IMR-90 (cell line): ENCODE data around the gene CPAMD8. TPM values are rescaled to one million over a fixed set of nuclear protein-coding genes. Genes with fewer than 3 reads are reported as not detected.

Experiments
- ATAC-seq: fragments of 200-7000 bp; cut with Tn5 transposase; 2 replicates; pipeline ENCODE4 v1.9.1; 2020; ENCODE audit warnings: low read depth, mild to moderate bottlenecking, moderate library complexity
- BruUV-seq: library from RNA; stranded (reverse); fragments of 400-500 nt; replicated peaks from 2 replicates; lab custom pipeline; 2021; lab: Mats Ljungman, UMichigan
- CTCF ChIA-PET: fragments of 300-600 bp; formaldehyde crosslinking; extraction: SDS; loops from one replicate; lab custom pipeline; 2021; ENCODE audit warnings: antibody characterized with exemption; lab: Yijun Ruan, JAX
- POLR2A ChIA-PET: fragments of 300-600 bp; sonication (Branson Sonifier 250); formaldehyde crosslinking; loops from one replicate; lab custom pipeline; 2022; ENCODE audit warnings: antibody characterized with exemption; ENCODE audit not compliant: unreplicated experiment; lab: Charles Lee
- DNase-seq: peaks from one replicate; pipeline ENCODE4 v3.0.0; 2013
- H2AFZ ChIP-seq: replicated peaks from 2 replicates; pipeline ENCODE3; 2013; ENCODE audit warnings: low read length, mild to moderate bottlenecking; ENCODE audit not compliant: poor library complexity
- H2AK5ac ChIP-seq: 2 replicates; pipeline ENCODE4 v1.6.1; 2013; ENCODE audit warnings: low read depth, low read length, inconsistent platforms
- H2AK9ac ChIP-seq: replicated peaks from 2 replicates; pipeline ENCODE3; 2013; ENCODE audit warnings: mild to moderate bottlenecking, low read depth, low read length, moderate library complexity; ENCODE audit not compliant: poor library complexity
- H2BK120ac ChIP-seq: 2 replicates; pipeline ENCODE4 v1.6.1; 2013; ENCODE audit warnings: low read depth, low read length, inconsistent platforms
- H2BK15ac ChIP-seq: 3 replicates; pipeline ENCODE4 v1.6.1; 2013; ENCODE audit warnings: low read depth, low read length, inconsistent platforms
- H2BK20ac ChIP-seq: 2 replicates; pipeline ENCODE4 v1.6.1; 2013; ENCODE audit warnings: low read depth, mild to moderate bottlenecking, inconsistent platforms, low read length, moderate library complexity
- H2BK5ac ChIP-seq: 2 replicates; pipeline ENCODE4 v1.6.1; 2013; ENCODE audit warnings: mild to moderate bottlenecking, low read depth, low read length, inconsistent platforms; ENCODE audit not compliant: poor library complexity, severe bottlenecking
- H3K14ac ChIP-seq: replicated peaks from 2 replicates; pipeline ENCODE4 v1.6.1; 2013; ENCODE audit warnings: low read depth, low read length, inconsistent platforms
- H3K18ac ChIP-seq: 2 replicates; pipeline ENCODE4 v1.6.1; 2013; ENCODE audit warnings: low read depth, low read length, control low read depth
- H3K23ac ChIP-seq: 2 replicates; pipeline ENCODE4 v1.6.1; 2013; ENCODE audit warnings: low read depth, low read length, inconsistent platforms
- H3K27ac ChIP-seq: 2 replicates; pipeline ENCODE4 v1.5.1; 2013; ENCODE audit warnings: mild to moderate bottlenecking, control low read depth, low read length; ENCODE audit not compliant: insufficient read depth
- H3K27me3 ChIP-seq: 2 replicates; pipeline ENCODE4 v1.6.1; 2013; ENCODE audit warnings: low read length; ENCODE audit not compliant: control insufficient read depth, insufficient read depth
- H3K36me3 ChIP-seq: 2 replicates; pipeline ENCODE4 v1.6.1; 2013; ENCODE audit warnings: low read length, mixed read lengths; ENCODE audit not compliant: control insufficient read depth, insufficient read depth
- H3K4ac ChIP-seq: 2 replicates; pipeline ENCODE4 v1.6.1; 2013; ENCODE audit warnings: low read depth, low read length, inconsistent platforms
- H3K4me1 ChIP-seq: 2 replicates; pipeline ENCODE4 v1.6.1; 2013; ENCODE audit warnings: low read length, mixed read lengths; ENCODE audit not compliant: control insufficient read depth, insufficient read depth
- H3K4me2 ChIP-seq: 2 replicates; pipeline ENCODE4 v1.6.1; 2013; ENCODE audit warnings: low read depth, mild to moderate bottlenecking, control low read depth, low read length, moderate library complexity
- H3K4me3 ChIP-seq: 2 replicates; pipeline ENCODE4 v1.5.1; 2013; ENCODE audit warnings: low read depth, mild to moderate bottlenecking, control low read depth, low read length, moderate library complexity; ENCODE audit not compliant: insufficient read depth
- H3K56ac ChIP-seq: 2 replicates; pipeline ENCODE4 v1.6.1; 2013; ENCODE audit warnings: low read length, inconsistent platforms; ENCODE audit not compliant: insufficient read depth; ENCODE audit errors: extremely low read depth
- H3K79me1 ChIP-seq, 2 experiments: 2 replicates each; pipeline ENCODE4 v1.6.1; 2013; ENCODE audit warnings: low read length in 2 of 2, inconsistent platforms in 1 of 2, low read depth in 1 of 2
- H3K9ac ChIP-seq: 2 replicates; pipeline ENCODE4 v1.6.1; 2013; ENCODE audit warnings: low read depth, low read length, control low read depth
- H3K9me1 ChIP-seq: 2 replicates; pipeline ENCODE4 v1.6.1; 2013; ENCODE audit warnings: low read length, inconsistent platforms; ENCODE audit not compliant: insufficient read depth
- H3K9me3 ChIP-seq: 2 replicates; pipeline ENCODE4 v1.6.1; 2013; ENCODE audit warnings: low read length; ENCODE audit not compliant: control insufficient read depth, insufficient read depth
- H4K20me1 ChIP-seq: 2 replicates; pipeline ENCODE4 v1.6.1; 2013; ENCODE audit warnings: low read length, inconsistent platforms; ENCODE audit not compliant: insufficient read depth
- H4K5ac ChIP-seq: 2 replicates; pipeline ENCODE4 v1.6.1; 2013; ENCODE audit warnings: mild to moderate bottlenecking, low read depth, low read length, control low read depth
- H4K8ac ChIP-seq, 2 experiments: 2 replicates each; pipeline ENCODE4 v1.6.1; 2013; ENCODE audit warnings: low read depth in 2 of 2, low read length in 2 of 2, control low read depth in 1 of 2, inconsistent platforms in 1 of 2
- H4K91ac ChIP-seq: 2 replicates; pipeline ENCODE4 v1.6.1; 2013; ENCODE audit warnings: low read depth, low read length, inconsistent platforms; ENCODE audit not compliant: insufficient read depth
- BHLHE40 ChIP-seq: fragments of 150-350 bp; IDR thresholded peaks from 2 replicates; pipeline ENCODE4 v1.6.1; 2016; ENCODE audit warnings: mild to moderate bottlenecking, low read depth, low read length
- MXI1 ChIP-seq: IDR thresholded peaks from 2 replicates; pipeline ENCODE4 v1.6.1; 2012; ENCODE audit warnings: low read depth, mild to moderate bottlenecking, low read length, moderate library complexity, borderline replicate concordance
- WGBS, 2 experiments: methylation state at CpG; one replicate each; pipeline versions ENCODE4 v1.1.5 to v1.1.7; 2013; ENCODE audit warnings: missing lambda C conversion rate in 2 of 2; ENCODE audit not compliant: insufficient read length in 1 of 2; ENCODE audit errors: extremely low coverage in 2 of 2; 5-methylcytosine and 5-hydroxymethylcytosine counted together
- dilution Hi-C: fragments of 300-500 bp; cut with HindIII; formaldehyde crosslinking; loops from one replicate; pipeline ENCODE4 v1.14.3; 2018; ENCODE audit warnings: low sequenced_read_pairs; ENCODE audit not compliant: unreplicated experiment
- in situ Hi-C: fragments of 300-500 bp; cut with MboI; formaldehyde crosslinking; loops from 3 replicates; pipeline ENCODE4 v1.14.3; 2019; ENCODE audit warnings: low sequenced_read_pairs, inconsistent platforms, mixed read lengths
- intact Hi-C: fragments of 100-400 bp; cut with micrococcal nuclease; formaldehyde crosslinking; loops from 2 replicates; pipeline ENCODE4 v1.10.0; 2022
- polyA plus RNA-seq, 3 experiments: library from polyadenylated mRNA; depleted of rRNA; stranded (reverse); fragments of >200 nt; gene quantifications; 2 replicates each; pipeline ENCODE4 v1.2.3, GENCODE V29; 2012; ENCODE audit warnings: low replicate concordance in 1 of 3
- total RNA-seq: library from RNA; depleted of rRNA; stranded (reverse); fragments of >200 nt; gene quantifications from 2 replicates; pipeline ENCODE4 v1.2.3, GENCODE V29; 2012
- TF ChIP-seq, protein P1 (sequence below): fragments of 150-350 bp; IDR thresholded peaks from 2 replicates; pipeline ENCODE4 v1.6.1; 2017; ENCODE audit warnings: mild to moderate bottlenecking, antibody characterized with exemption, low read length, low read depth

The CPAMD8 gene
- total and polyA plus RNA-seq, 2 of the 4 experiments (the other 2 are of a cell fraction): 0.36 to 0.79 TPM

DNA sequence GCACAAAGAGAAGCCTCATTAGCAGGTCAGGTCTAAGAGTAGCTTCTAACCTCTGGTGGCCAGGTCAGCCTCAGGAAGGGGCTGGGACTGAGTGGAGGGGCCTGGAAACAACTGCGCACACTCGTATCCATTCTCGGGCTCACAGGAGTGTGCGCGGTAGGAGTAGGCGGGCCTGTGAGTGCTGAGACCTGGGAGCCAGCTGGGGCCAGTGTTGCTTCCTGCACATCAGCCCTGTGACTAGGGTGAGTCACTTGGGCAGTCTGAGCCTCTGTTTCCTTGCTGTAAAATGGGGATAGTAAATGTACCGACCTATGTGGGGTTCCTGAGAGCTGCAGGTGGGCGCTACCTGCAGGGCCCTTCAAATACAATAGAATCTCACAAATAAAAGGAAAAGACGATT, 170.5 kb downstream of the CPAMD8 start:
- Histone ChIP-seq H3K18ac (no peak overlapping the region), H3K4me2 (no peak overlapping the region), H2BK20ac (no peak overlapping the region), H3K23ac (no peak overlapping the region), H3K56ac (no peak overlapping the region), H3K36me3 (peaks cover 55% of the 10 kb centered on the region), H4K20me1 (peaks cover 7% of the 10 kb centered on the region; the same call in 1 of the 2 replicates), H3K9me3 (no peaks in the 10 kb centered on the region), H3K27me3 (no peaks in the 10 kb centered on the region), H2AK5ac (no peak overlapping the region), H2BK5ac (no peak overlapping the region), H3K27ac (no peak overlapping the region), H2BK120ac (no peak overlapping the region), H2BK15ac (no peak overlapping the region), H4K8ac (no peak overlapping the region), H2AFZ (no peak overlapping the region), H3K4me3 (no peak overlapping the region), H4K91ac (no peak overlapping the region), H2AK9ac (no peak overlapping the region), H3K79me1 (peaks cover 16 to 46% of the 10 kb centered on the region in 2 experiments), H3K9me1 (peaks cover 21% of the 10 kb centered on the region), H4K5ac (no peak overlapping the region), H3K14ac (no peak overlapping the region), H3K4me1 (peaks cover 4% of the 10 kb centered on the region), H3K4ac (no peak overlapping the region), H3K9ac (no peak overlapping the region)
- in situ Hi-C loops: no loop called here
- dilution Hi-C loops: no loop called here
- TF ChIP-seq MXI1 (no peak), BHLHE40 (no peak)
- TF ChIP-seq, protein P1, sequence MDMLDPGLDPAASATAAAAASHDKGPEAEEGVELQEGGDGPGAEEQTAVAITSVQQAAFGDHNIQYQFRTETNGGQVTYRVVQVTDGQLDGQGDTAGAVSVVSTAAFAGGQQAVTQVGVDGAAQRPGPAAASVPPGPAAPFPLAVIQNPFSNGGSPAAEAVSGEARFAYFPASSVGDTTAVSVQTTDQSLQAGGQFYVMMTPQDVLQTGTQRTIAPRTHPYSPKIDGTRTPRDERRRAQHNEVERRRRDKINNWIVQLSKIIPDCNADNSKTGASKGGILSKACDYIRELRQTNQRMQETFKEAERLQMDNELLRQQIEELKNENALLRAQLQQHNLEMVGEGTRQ: no peak
- DNase-seq (no peak), ATAC-seq (no peak)
- no TSS peak for BruUV-seq
- no CpG with 5 or more reads among the region's 9 CpGs for WGBS, 2 experiments
- ChIA-PET CTCF (no interaction called here), POLR2A (no interaction called here)
- intact Hi-C loops: no loop called here
